ENCODE data around the gene SDHAF1.

The SDHAF1 gene

GRCh38 chr19:36001605-36002004, 6.6 kb downstream of the SDHAF1 start:
- Mint-ChIP-seq H3K36me3 (ENCODE audit: low read depth) (peaks cover 33% of the 10 kb centered on the region), H3K27me3 (ENCODE audit: low read depth, poor library complexity) (no peaks in the 10 kb centered on the region), H3K4me3 (no peak overlapping the region), H3K4me1 (peaks cover 12% of the 10 kb centered on the region), H3K27ac (no peak overlapping the region), H3K9me3 (no peaks in the 10 kb centered on the region)
- DNase-seq, result no peak
- no peak for TF ChIP-seq CTCF (IDR thresholded peaks at IDR 0.05)

- Mint-ChIP-seq H3K27ac (no peak overlapping the region), H3K36me3 (ENCODE audit: low read depth) (peaks cover 25% of the 10 kb centered on the region), H3K9me3 (no peaks in the 10 kb centered on the region), H3K27me3 (ENCODE audit: low read depth, poor library complexity) (no peaks in the 10 kb centered on the region), H3K4me1 (peaks cover 10% of the 10 kb centered on the region), H3K4me3 (no peak overlapping the region)
- TF ChIP-seq CTCF (IDR thresholded peaks at IDR 0.05), result no peak
- DNase-seq, result no peak
Observed at GRCh38 chr19:36003284-36003683, 8.3 kb downstream of the SDHAF1 start.

- DNase-seq, result no peak
- Mint-ChIP-seq H3K27ac (peak overlapping the region; percentile 19), H3K27me3 (ENCODE audit: low read depth, poor library complexity) (peaks cover 7% of the 10 kb centered on the region), H3K9me3 (no peaks in the 10 kb centered on the region), H3K36me3 (ENCODE audit: low read depth) (peaks cover 25% of the 10 kb centered on the region), H3K4me1 (peaks cover 26% of the 10 kb centered on the region), H3K4me3 (no peak overlapping the region)
- no peak for TF ChIP-seq CTCF (IDR thresholded peaks at IDR 0.05)
Observed at GRCh38 chr19:36006955-36007354, 12.0 kb downstream of the SDHAF1 start.

GRCh38 chr19:36008336-36008978, 13.5 kb downstream of the SDHAF1 start, which contains the start of gene SYNE4:
TSS of gene SYNE4 (minus strand) at chr19:36008813. CDS start at chr19:36008681, 132 bp downstream.
- DNase-seq, result peak; percentile 57
- peaks cover 7% of the 10 kb centered on the region for H3K27me3 Mint-ChIP-seq (ENCODE audit: low read depth, poor library complexity)
- no peaks in the 10 kb centered on the region for H3K9me3 Mint-ChIP-seq
- TF ChIP-seq CTCF (IDR thresholded peaks at IDR 0.05), result no peak
- H3K4me3 Mint-ChIP-seq, result peak within 1 kb of the TSS; percentile 85
- H3K27ac Mint-ChIP-seq, result peak within 1 kb of the TSS; percentile 88
- peaks cover 31% of the 10 kb centered on the region for H3K4me1 Mint-ChIP-seq
- H3K36me3 Mint-ChIP-seq (ENCODE audit: low read depth), result peaks cover 15% of the 10 kb centered on the region

- Mint-ChIP-seq H3K4me1 (peaks cover 39% of the 10 kb centered on the region), H3K27me3 (ENCODE audit: low read depth, poor library complexity) (peaks cover 7% of the 10 kb centered on the region), H3K4me3 (peak overlapping the region; percentile 85), H3K27ac (no peak overlapping the region), H3K9me3 (no peaks in the 10 kb centered on the region), H3K36me3 (ENCODE audit: low read depth) (peaks cover 14% of the 10 kb centered on the region)
- peak; percentile 79 for DNase-seq
- no peak for TF ChIP-seq CTCF (IDR thresholded peaks at IDR 0.05)
Observed at GRCh38 chr19:36009220-36009619, 14.2 kb downstream of the SDHAF1 start.

Data from nephron progenitor cell (in vitro differentiated cells).